Glomerular endothelial cell (primary cell): ENCODE measurements around the gene ABLIM3. TPM values are rescaled to one million over a fixed set of nuclear protein-coding genes. Genes with fewer than 3 reads are reported as not detected.

Experiments
- DNase-seq: peaks from one replicate; pipeline ENCODE4 v3.0.0-alpha.2; 2011; ENCODE audit warnings: low read depth, low spot score; ENCODE audit errors: extremely low read depth
- total RNA-seq: library from RNA; depleted of rRNA; stranded (reverse); fragments of >200 nt; gene quantifications from 2 replicates; pipeline ENCODE4 v1.2.3, GENCODE V29; 2015

ABLIM3 gene
- 57.9 and 60.4 TPM in 2 replicates for total RNA-seq

DNA sequence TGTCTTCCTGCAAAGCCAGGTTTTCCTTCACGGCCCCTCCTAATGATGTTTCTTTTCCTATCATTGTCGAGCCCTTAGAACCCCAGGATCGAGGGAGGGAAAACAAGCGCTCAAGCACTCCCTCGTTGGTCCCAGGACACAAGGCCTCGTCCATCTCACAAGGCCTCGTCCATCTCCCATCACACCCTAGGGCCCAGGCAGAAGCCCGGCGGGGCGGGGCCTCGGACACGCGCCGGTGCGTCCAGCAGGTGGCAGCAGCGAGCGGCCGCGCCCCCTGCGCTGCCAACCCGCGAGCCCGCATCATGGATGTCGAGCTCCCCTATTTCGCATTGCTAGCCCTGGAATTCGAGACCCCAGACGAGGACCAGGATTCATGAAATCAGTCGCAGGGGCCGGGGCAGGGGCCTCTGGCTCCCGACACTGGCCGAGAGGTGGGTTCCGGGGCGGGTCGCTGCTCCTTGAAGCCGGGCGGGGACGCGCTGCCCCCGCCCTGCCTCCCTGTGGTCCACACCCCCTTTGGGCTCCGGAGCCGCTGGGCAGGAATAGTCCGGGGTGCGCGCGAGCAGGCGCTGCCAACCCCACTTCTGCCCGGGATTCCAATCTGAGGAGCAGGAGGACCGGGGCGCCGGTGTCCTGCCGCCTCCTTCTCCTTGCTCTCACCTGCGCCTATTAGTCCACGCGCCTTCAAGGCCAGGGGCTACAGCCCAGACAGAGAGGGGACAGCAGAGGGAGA is at the start of gene ABLIM3:
TSS of gene ABLIM3 (plus strand) at position 270 of the 733 bp plus-strand sequence. CDS start 603 bp downstream, outside the sequence.
- no peak for DNase-seq

DNA sequence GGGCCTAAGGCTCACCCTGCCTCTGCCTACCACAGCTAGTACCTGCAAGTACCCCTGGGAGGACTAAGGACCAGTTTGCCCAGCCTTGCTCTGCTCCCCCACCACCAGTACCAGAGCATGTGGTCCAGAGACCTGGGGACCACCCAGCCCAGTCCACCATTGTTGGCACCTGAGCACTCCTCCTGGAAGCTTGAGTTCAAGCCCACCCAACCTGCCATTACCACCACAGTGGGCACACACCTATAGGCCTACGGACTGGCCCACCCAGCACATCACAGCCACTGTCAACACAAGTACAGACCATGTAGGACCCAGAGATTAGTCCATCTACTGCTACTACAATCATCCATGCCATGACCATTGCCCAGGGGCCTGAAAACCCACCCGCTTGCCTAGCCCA is 47.7 kb upstream of the ABLIM3 start:
- DNase-seq, result no peak

DNA sequence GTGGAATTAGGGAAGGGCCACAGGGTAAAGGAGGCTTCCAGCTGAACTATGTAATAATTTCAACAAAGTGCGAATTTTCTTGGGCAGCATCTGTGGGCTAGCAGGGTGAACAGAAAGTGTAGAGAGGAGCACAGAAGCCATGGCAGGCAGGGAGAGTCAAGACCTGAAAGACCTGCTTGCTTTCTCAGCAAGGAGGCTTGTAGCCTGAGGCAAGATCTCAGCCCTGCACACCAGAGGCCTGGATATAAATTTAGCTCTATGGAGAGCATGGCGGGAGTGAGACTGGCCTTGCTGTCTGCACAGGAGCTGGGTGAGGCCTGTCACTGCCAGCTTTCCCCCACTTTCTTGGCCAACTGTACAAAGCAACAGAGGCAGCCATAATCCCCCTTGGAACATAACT is 46.3 kb upstream of the ABLIM3 start:
- DNase-seq, result no peak

DNA sequence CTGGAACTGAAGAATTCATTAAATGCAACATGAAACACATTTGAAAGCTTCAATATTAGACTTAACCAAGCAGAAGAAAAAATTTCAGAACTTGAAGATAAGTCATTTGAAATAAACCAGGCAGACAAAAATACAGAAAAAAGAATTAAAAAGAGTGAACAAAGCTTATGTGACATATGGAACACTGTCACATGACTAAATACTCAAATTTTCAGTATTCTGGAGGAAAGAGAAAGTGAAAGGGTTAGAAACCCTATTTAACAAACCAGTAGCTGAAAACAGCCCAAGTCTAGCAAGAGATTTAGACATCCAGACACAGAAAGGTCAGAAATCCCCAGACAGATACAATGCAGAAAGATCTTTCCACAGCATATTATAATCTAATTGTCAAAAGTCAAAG is 41.4 kb upstream of the ABLIM3 start:
- no peak for DNase-seq

DNA sequence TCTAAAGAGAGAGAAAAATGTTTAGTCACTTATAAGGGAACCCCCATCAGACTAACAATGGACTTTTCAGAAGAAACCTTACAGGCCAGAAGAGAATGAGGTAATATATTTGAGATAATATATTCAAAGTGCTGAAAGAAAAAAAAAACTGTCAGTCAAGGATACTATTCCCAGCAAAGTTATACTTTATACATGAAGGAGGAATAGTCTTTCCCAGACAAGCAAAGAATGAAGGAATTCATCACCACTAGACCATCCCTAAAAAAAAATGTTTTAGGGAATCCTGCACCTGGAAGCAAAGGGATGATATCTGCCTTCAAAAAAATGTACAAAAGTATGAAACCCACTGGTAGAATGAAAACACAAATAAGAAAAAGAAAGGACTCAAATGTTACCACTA is 41.0 kb upstream of the ABLIM3 start:
- no peak for DNase-seq

DNA sequence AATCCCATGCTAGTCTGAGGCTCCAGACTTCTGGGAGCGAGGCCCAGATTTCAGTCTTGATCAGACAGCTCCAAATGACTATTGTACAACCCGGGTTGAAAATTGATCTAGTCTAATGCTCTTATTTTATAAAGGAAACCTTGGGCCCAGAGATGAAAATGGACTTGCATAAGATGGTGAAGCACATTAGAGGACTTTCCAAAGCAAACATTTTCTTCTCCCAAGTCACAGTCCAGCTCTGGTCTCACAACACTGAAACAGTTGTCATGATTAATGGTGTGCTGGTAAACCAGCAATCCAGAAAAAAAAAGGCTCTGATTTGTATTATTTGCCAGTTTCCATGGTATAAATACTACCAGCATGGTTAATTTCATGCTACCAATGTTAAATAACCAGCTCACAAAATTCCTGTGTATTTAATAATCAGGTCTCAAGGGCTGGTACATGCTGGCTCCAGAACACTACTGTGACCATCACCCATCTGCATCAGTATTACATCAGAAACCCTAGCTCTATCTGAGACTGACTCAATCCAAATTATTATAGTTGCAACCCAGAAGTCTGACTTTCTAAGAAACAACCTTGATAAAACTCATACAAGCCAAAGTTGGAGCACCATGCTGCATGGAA is 32.5 kb upstream of the ABLIM3 start:
- no peak for DNase-seq

DNA sequence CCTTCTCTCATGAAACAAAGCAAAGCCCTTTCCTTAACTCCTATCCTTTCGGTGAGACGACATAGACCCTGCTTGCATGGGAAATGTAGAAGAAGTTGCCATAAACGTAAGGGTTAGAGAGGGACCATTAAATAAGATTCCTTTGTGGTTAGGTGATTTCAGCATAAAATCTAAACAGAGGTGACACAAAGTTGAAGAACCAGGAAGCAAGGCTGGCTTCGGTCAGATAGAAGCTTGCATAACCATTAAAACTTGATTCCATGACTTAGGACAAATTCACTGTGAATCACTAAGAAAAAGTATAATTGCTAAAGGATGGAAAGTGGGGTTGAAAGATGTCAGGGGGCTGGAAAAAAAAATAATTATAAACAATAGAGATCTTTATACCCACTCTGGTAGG is 30.9 kb upstream of the ABLIM3 start:
- DNase-seq, result no peak

DNA sequence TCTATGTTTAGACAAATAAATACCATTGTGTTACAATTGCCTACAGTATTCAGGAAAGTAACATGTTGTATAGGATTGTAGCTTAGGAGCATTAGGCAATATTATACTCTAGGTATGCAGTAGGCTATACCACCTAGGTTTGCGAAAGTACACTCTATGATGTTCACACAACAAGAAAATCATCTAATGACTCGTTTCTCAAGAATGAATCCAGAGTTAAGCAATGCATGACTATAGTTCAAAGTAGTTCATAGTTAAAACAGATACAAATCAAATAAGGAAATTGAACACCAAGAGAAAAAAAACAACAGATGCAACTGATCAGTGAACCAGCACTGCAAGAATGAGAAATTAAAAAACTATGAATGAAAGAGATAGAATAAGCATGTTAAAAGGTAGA is 27.6 kb upstream of the ABLIM3 start:
- no peak for DNase-seq

DNA sequence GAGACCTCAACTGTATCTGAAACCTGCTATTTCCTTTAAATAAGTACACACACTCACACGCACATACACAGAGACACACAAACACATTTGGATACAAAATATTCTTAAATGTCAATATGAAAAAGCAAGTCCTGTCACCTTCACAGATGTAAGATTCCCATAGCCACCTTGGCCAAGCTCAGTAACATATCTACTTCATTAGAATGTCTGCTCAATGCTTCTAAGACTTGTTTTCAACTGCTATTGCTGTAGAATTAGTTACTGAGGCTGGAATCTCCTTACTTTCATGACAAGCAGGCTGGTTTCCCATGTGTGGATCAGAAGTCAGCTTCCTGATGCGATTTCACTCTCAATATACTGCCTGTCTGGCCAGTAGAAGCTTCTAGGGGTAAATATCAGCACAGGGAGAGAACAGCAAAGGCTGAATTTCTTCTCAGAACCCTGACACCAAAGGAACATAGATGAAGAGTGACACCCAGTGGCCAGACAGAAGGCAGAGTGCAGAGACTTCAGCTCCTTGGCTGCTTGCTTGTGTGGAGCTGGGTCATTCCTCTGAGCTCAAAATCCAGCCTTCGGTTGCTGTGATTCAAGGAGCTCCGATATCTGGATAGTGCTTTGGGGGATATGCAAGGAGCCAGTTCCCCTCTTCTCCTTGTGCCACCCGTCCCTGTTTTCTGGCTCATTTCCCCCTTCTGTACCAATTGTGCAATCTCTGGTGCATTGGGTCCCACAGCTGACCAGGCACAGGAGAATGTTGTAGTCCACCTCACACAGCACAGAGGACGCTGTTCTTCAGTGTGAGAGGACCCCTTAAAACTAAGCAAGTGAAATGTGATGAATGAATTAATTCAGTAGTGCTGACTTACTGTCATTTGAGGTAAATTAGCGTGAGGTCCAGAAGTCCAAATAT is 26.6 kb upstream of the ABLIM3 start:
- peak; percentile 69 for DNase-seq

DNA sequence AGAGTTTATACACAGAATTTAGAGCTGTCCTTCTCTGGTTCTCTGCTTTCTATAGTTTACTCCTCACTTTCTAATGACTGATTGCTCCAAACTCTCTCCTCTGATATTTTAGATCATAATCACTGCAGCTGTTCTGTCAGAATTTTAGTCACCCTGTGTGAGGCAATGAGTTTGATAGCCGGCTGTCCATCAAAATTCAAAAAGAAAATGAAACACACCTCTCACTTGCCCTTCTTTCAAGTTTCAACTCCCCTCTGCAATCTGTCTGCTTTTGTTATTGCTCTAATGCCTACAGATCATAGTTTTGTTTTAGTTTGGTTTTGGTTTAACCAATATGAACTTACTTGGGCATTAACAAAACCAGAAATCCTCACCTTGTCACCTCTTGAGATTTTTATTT is 23.3 kb upstream of the ABLIM3 start:
- no peak for DNase-seq

DNA sequence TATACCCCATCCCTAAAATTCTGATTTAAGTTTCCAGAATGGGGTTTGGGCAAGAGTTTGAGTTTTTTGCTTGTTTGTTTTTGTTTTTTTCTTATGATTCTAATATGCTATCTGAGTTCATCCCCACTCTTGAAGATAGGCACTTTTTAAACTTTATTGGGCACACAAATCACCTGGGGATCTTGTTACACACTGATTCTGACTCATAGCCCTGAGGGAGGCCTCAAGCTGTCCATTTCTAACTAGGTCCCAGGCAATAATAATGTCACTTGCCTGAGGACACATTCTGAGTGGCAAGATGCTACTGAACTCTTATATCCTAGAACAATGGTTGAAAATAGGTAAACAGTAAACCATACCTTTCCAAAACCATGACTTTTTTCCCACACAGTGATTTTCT is 22.8 kb upstream of the ABLIM3 start:
- DNase-seq, result no peak

DNA sequence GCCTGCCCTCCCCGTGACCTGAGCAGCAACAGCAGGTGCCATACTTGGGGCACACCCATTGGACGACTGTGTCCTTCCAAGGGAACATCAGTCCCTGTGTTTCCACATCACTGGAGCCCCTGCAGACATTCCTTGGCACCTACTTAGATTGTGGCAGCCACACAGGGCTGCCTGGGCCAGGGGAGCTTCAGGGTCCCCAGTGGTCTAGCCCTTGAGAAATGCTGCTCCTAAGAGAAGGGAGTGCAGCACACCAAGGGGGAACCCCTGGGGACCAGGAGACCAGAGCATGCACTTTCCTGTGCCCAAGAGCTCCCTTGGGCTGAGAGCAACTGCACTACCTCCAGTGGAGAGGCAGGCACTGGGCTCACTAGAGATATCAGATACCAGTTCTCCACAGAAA is 20.1 kb upstream of the ABLIM3 start:
- DNase-seq, result no peak

DNA sequence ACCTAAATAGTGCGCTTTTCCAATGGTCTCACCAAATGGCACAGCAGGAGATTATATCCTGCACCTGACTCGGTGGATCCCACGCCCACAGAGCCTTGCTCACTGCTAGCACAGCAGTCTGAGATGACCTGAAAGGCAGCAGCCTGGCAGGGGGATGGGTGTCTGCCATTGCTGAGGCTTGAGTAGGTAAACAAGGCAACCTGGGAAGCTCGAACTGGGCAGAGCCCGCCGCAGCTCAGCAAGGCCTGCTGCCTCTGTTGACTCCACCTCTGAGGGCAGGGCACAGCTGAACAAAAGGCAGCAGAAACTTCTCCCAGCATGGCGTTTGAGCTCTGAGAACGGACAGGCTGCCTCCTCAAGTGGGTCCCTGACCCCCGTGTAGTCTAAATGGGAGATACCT is 18.1 kb upstream of the ABLIM3 start:
- no peak for DNase-seq

DNA sequence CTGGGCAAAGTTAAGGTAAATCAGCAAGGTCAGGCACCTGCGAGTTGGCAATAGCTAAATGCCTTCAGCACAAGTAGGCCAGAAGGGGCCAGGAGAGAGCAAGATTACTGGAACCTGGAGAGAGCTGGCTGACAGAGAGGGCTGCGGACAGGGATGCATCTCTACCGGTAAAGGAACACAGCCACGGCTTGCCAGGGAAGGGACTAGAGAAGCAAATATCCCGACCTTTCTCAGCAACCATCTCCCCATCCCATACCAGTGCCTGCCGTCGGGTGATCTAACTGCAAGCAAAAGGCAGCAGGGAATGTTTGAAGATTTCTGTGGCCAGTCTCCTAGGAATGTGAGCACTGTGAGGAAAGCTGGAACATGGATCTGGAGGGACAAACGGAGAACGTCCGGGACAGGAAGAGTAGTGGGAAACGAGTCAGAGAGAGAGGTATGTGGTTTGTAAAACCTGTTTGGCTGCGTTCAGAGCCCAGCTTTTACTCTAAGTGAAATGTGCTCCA is 15.9 kb upstream of the ABLIM3 start:
- DNase-seq, result no peak

DNA sequence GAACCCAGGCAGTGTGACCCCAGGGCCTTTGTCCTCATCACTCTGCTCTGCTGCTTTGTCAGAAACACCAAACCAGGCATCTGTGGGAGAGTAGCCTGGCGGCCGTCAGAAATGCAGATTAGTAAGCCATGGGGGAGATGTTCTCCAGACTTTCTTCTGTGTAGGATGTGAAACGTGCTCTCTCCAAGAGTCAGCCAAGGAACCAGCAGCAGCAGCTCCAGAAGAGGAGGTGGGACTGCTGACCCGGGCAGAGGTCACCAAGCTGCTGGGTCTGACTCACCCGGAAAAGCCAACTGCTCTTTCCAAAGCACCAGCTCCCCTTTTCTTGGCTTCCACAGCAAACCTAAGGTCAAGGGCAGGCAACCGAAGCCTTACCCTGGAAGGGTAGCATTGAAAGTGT is 14.4 kb upstream of the ABLIM3 start:
- no peak for DNase-seq

DNA sequence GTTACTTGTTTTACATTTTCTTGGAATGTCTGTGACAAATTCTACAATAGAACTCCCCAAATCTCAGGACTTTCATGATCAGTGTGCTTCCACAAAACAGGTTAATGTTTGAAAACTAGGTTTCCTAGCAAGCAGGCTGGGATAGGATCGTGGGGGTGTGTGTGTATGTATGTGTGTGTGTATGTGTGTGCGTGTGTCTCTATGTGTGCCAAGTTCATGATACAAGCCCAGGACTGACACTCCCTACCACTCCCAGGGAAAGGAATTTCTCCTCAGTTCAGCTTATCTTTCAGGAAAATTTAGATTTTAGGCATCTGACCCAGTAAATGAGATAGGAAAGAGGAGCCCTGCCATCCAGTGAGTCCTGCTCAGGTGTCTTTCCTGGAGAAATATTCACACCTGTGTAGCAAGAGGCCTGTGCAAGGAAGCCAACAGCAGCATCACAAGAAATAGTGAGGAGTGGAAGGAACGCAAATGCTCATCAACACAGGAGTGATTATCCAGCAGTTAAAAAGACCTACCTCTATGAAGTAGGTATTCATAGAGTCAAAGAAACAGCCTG is 13.8 kb upstream of the ABLIM3 start:
- no peak for DNase-seq

DNA sequence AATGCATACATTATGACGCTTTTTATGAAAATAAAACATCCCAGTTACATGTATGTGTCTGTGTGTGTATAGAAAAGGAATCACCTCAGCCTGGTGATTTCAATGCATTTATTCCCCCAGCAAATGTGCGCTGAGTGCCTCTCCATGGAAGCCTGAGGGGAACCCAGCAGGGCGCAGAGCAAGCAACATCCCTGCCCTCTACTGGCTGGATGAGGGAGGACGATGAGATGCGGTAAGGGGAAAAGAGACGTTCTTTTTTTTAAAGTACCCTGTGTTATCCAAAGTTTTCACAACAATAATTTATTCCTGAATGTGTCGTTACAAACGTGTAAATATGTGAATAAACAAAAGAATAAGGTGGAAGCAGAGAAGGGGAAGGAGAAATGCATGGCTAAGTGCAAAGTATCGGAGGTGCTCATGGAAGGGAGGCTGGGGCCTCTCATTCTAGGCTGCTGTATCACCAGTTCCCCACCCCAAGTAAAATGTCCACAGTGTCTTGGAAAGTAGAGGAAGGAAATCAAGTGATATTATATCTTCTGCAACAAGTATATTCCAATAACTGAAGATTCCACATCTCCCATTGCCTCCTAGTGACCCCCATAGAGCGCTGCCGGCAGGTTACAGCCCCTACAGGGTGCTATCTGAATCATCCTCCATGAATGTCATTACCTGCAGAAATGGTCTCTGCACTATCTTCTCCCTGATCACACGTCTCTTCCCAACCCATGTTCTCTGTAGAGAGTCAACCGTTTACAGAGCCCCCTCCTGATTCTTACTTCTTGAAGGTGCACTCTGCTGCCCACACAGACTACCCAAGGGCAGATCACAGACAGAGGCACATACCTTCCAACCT is 13.0 kb upstream of the ABLIM3 start:
- no peak for DNase-seq

DNA sequence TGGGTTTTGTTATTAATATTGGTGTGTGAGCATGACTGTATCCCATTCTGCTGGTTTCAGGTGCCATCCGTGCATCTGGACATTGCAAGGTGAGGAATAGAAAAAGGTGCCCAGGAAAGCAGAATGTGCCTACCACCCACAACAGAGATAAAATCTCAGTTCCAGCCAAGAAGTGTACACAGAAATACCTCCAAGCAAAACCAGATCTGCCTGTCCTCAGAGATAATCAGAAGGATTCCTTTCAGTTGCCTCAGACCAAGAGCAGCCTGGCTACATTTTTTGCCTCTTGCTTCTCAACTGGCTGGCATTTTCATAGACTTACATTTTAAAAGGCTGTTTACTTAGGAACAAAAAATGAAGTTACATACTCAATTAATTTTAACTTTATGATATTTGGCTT is 12.1 kb upstream of the ABLIM3 start:
- DNase-seq, result no peak

DNA sequence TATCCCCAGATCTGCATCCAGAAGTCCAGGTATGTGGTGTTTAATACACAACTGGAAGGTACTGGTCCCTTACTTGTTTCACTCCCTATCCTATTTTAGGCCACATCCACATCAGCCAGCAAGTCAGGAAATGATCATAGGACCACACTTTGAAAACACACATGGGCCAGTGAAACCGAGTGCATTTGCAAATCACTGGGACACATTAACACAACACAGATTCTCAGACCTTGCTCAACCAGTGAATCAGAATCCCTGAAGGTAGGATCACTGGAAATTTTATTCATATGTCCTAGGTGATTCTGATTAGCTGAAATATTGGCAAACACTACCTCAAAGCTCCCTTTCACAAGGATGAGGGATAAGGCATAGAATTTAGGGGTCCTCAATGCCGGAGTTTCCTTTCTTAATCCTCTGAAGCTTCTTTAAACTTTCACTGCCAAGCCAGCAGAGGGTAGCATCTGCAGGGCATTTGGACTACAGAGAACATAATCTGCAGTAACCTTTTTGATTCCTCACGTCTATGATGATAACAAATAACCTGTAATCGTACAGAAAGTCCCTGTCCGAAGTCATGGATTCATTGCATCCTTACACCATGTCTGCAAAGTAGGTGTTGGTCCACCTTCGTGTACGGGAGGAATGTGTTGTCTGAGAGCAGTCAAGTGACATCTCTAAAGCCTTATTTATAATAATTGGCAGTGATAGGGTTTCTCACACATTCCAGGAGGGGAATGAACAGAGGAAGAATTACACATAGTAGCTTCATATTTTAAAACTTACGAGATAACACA is 11.0 kb upstream of the ABLIM3 start:
- DNase-seq, result no peak
